NCI-H524 treated with DMSO at 0.1 percent for 48 hours (cell line): Measurements from ENCODE around the gene TAAR1.
"Not testable (repeated sequence)": the region's sequence is repeated elsewhere in the genome, so short reads cannot be mapped to it uniquely, and the experiment has no call there.

Experiments
- DNase-seq: peaks from one replicate; lab custom pipeline; 2025; lab: John Stamatoyannopoulos, UW

The TAAR1 gene

GRCh38 chr6:132659082-132659481 lies at the start of gene TAAR1:
TSS of gene TAAR1 (minus strand) at chr6:132659182. CDS start at chr6:132646003, 13,179 bp downstream.
- DNase-seq = no peak

- no peak for DNase-seq
These were observed 49.8 kb upstream of the TAAR1 start for GRCh38 chr6:132708771-132709170.

GRCh38 chr6:132708002-132708401 lies 49.0 kb upstream of the TAAR1 start:
- no peak for DNase-seq

GRCh38 chr6:132706756-132707155 lies 47.8 kb upstream of the TAAR1 start:
- not testable (repeated sequence) for DNase-seq

DNA sequence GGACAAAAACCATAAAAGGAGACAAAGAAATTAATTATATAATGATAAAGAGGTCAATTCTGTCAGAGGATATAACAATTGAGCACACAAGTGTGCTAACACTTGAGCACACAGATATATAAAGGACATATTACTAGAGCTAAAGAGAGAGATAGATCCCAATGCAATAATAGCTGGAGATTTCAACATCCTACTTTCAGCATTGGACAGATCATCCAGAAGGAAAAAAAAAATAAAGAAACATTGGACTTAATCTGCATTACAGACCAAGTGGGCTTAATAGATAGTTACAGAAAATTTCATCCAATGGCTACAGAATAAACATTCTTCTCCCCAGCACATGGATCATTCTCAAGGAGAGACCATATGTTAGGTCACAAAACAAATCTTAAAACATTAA lies 45.0 kb upstream of the TAAR1 start:
- DNase-seq = no peak

- no peak for DNase-seq
These were observed 39.6 kb upstream of the TAAR1 start for GRCh38 chr6:132698608-132699007.

DNA sequence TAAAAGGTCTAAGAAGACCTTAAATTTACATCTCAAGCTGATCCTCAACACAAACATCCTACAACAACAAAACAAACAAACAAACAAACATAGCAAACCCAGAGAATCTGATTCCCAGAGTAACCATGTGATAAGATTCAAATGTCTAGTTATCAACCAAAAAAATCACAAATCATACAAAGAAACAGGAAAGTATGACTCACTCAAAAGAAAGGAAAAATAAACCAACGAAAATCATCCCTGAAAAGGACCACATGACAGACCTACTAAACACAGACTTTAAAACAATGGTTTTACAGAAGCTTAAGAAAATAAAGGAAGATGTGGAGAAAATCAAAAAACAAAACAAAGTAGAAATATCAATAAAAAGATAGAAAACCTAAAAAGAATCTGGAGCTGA lies 36.8 kb upstream of the TAAR1 start:
- no peak for DNase-seq

- no peak for DNase-seq
These were observed 34.5 kb upstream of the TAAR1 start for GRCh38 chr6:132693478-132693877.

- no peak for DNase-seq
These were observed 31.7 kb upstream of the TAAR1 start for GRCh38 chr6:132690678-132691077.

- DNase-seq = no peak
These were observed 28.3 kb upstream of the TAAR1 start for GRCh38 chr6:132687306-132687705.

DNA sequence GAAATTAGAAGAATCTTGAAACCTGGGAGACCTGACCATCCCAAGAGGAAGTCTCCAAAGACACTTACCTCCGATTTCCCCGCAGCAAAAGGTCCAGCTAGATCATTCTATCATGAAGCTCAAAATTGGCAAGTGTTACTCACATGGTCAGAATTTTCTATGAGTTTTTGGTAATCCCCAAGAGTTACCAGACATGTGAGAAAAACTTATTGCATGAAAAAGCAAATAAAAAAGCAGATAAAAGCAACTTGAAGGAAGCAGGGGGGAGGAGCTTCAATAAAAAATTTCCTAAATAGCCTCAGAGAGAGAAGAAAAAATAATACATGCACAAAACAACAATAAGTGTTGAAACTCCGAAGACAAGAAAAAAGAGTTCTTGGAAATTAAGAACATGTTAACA lies 27.5 kb upstream of the TAAR1 start:
- no peak for DNase-seq

GRCh38 chr6:132685009-132685408 lies 26.0 kb upstream of the TAAR1 start:
- no peak for DNase-seq

DNA sequence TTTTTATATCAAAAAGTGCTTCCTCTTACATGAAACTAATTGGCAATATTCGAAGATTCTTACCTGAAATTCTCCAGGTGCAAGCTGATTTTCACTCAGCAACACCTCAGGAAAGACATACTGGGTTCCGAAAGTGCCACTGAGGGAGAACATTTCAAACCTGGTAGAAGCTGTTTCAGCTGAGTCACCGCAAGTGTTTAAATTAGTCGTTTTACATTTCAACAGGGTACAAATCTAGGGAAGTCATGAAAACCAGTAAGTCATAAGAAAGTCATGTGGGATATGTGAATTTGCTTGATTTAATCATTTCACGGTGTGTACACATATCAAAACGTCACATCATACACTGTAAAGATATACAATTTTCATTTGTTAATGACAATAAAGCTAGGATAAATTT lies 25.3 kb upstream of the TAAR1 start:
- DNase-seq = no peak

DNA sequence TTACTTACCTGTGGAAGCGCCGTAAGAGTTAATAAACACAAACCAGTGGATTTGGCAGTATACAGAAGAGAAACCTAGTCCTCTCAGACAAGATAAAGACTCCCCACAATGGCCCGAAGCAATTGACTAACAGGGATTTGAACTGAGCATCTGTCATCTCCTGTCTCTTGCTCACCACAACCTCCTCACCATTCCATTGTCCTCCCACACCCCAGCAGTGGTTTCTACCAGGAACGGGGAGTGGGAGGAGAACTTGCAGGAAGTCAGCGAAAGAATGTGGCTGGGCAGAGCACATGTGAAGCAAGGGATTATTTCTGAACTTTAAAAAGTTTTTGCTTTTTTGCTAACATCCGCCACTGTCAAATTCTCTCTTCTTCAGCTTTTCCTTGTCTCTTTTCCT lies 24.6 kb upstream of the TAAR1 start:
- DNase-seq = no peak

GRCh38 chr6:132679094-132679493 lies 20.1 kb upstream of the TAAR1 start:
- DNase-seq = not testable (repeated sequence)

DNA sequence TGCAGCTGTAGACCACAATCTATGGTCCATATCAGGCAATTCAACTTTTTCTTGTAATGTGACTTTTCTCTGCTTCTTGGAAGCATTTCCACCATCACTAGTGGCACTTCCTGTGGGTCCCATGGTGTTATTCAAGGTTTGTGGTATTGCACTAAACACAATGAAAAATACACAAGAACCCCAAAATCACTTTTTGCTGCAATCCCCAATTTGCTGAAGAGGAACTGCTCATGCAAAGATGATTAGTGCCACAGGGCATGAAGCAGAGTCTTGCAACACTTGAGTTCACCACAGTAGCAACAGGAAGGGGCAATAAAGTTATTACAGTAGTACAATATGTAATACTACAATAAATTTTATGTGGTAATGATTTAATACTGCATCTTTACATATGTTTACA lies 16.8 kb upstream of the TAAR1 start:
- DNase-seq = no peak

DNA sequence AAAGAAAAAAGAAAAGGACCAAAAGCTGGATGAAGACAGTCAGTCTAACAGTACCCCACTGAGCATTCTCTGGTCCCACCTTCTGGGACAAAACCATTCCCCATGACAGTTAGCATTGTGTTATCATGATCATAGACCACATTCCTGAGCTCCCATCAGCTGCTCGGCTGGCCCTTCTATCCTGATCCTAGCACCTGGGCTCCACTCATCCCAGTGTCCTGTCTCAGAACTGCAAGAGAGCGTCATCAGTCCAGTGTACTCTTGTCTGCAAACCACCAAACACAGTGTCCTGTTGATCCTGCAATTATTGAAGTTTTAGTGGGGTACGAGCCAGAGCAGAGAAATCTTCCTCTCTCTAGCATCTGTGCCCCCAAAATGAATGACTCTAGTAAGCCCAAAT lies 16.0 kb upstream of the TAAR1 start:
- DNase-seq = no peak

DNA sequence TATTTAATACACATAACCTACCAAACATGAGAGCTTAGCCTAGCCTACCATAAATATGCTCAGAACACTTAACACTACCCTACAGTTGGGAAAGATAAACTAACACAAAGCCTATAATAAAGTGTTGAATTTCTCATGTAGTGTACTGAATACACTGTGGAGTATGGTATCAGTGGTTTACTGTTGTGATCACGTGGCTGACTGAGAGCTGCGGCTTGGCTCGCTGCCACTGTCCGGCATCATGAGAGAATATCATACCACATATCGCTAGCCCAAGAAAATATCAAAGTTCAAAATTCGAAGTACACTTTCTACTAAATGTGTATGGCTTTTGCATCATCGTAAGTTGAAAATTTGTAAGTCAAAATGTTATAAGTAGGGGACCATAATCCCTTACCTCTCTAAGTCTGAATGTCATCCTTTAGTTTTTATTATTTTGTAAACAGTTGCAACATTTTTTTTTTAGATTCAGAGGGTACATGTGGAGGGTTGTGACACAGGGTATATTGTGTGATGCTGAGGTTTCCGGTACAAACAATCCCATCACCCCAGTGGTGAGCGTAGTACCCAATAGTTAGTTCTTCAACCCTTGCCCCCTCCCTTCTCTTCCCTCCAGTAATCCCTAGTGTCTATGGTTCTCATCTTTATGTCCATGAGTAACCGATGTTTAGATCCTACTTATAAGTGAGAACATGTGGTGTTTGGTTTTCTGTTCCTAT lies 14.6 kb upstream of the TAAR1 start:
- DNase-seq = no peak

GRCh38 chr6:132671295-132671694 lies 12.3 kb upstream of the TAAR1 start:
- no peak for DNase-seq

- peak; percentile 2 for DNase-seq
These were observed 10.8 kb upstream of the TAAR1 start for GRCh38 chr6:132669690-132670291.

DNA sequence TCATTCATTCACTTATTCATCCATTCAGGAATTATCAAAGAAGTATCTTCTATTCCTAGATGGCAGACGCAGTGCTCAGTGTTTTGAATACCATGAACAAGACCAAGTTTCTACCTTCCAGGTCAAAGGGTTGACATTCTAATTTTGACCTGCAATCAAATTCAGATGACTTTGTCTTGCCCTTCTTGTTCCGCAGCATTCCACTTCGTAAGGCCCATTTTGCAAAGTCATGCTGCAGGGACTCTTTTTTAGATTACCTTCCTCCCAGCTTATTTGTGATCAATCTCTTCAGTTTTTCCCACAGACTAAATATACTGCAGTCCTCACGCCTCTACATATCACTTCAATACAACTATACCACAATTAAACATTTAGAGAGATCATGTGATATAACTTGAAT lies 7.1 kb upstream of the TAAR1 start:
- no peak for DNase-seq

- no peak for DNase-seq
These were observed 5.5 kb upstream of the TAAR1 start for GRCh38 chr6:132664309-132665034.

GRCh38 chr6:132663661-132664060 lies 4.7 kb upstream of the TAAR1 start:
- DNase-seq = no peak
